Measurements from ENCODE around the gene LAMA3. TPM values are rescaled to one million over a fixed set of nuclear protein-coding genes. Genes with fewer than 3 reads are reported as not detected.
A peak's percentile ranks its signal among the peaks of the same experiment; 100 is the strongest.

LAMA3 gene
- total and polyA plus RNA-seq, 2 experiments from 2014 or later, result 3.9 to 4.9 TPM

- no peaks in the 10 kb centered on the region for H4K20me1 ChIP-seq (replicated peaks; ENCODE audit: insufficient read depth)
- H3K79me2 ChIP-seq (replicated peaks; ENCODE audit: insufficient read depth), result no peaks in the 10 kb centered on the region
- H3K36me3 Mint-ChIP-seq (ENCODE audit: low read depth), result no peaks in the 10 kb centered on the region
- peaks cover 10% of the 10 kb centered on the region; the same call in 2 of the 3 replicates for H3K4me1 Mint-ChIP-seq
- no peaks in the 10 kb centered on the region for H3K27me3 ChIP-seq (ENCODE audit: insufficient read depth)
- TF ChIP-seq JUNB (IDR thresholded peaks at IDR 0.05; ENCODE audit: unreplicated experiment) (no peak), REST (IDR thresholded peaks at IDR 0.05; ENCODE audit: unreplicated experiment) (no peak), POLR2AphosphoS5 (IDR thresholded peaks at IDR 0.05; ENCODE audit: low read depth) (no peak), STAT1 (IDR thresholded peaks at IDR 0.05; ENCODE audit: unreplicated experiment) (no peak), ZNF331 (CRISPR knock-in tag; IDR thresholded peaks at IDR 0.05; ENCODE audit: low read depth) (no peak), CREB1 (CRISPR knock-in tag; IDR thresholded peaks at IDR 0.05; ENCODE audit: low read depth) (no peak)
- TF ChIP-seq, protein P1, sequence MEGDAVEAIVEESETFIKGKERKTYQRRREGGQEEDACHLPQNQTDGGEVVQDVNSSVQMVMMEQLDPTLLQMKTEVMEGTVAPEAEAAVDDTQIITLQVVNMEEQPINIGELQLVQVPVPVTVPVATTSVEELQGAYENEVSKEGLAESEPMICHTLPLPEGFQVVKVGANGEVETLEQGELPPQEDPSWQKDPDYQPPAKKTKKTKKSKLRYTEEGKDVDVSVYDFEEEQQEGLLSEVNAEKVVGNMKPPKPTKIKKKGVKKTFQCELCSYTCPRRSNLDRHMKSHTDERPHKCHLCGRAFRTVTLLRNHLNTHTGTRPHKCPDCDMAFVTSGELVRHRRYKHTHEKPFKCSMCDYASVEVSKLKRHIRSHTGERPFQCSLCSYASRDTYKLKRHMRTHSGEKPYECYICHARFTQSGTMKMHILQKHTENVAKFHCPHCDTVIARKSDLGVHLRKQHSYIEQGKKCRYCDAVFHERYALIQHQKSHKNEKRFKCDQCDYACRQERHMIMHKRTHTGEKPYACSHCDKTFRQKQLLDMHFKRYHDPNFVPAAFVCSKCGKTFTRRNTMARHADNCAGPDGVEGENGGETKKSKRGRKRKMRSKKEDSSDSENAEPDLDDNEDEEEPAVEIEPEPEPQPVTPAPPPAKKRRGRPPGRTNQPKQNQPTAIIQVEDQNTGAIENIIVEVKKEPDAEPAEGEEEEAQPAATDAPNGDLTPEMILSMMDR (conservative IDR thresholded peaks at IDR 0.05; ENCODE audit: low read depth in 2 of 2), result no peak
- H3K4me3 Mint-ChIP-seq, result no peak overlapping the region
- H2AFZ ChIP-seq, result no peak overlapping the region; the same call in 1 of the 2 replicates
- H3K9me3 Mint-ChIP-seq, result no peaks in the 10 kb centered on the region
- no peaks in the 10 kb centered on the region for H3K9me2 ChIP-seq (ENCODE audit: insufficient read depth)
- peaks cover 4% of the 10 kb centered on the region for H3K27me3 Mint-ChIP-seq (ENCODE audit: insufficient read depth, low read depth, poor library complexity)
- no peak for ATAC-seq
- H3K4me1 ChIP-seq (ENCODE audit: insufficient read depth), result peaks cover 12% of the 10 kb centered on the region
- H3K27ac Mint-ChIP-seq, result no peak overlapping the region
- H3K4me3 ChIP-seq, result no peak overlapping the region
- H3F3A ChIP-seq (replicated peaks; ENCODE audit: low read depth), result peaks cover 4% of the 10 kb centered on the region; the same call in 1 of the 2 replicates
- DNase-seq (ENCODE audit: low spot score), result no peak
- H3K36me3 ChIP-seq (ENCODE audit: insufficient read depth), result no peaks in the 10 kb centered on the region
- H3K4me2 ChIP-seq, result no peak overlapping the region
- 0 out of 2 replicates have a peak overlapping the region, but pooled peaks have one; percentile 2 for H3K27ac ChIP-seq (ENCODE audit: low read depth)
Measured at GRCh38 chr18:23943104-23943503, 253.9 kb downstream of the LAMA3 start.

- H3K27ac Mint-ChIP-seq, result no peak overlapping the region
- ATAC-seq, result no peak
- H3K4me1 Mint-ChIP-seq, result peaks cover 10% of the 10 kb centered on the region; the same call in 2 of the 3 replicates
- TF ChIP-seq ZNF114 (CRISPR knock-in tag; IDR thresholded peaks at IDR 0.05) (no peak), ZNF462 (CRISPR knock-in tag; IDR thresholded peaks at IDR 0.05) (no peak), EZH2phosphoT487 (IDR thresholded peaks at IDR 0.05; ENCODE audit: unreplicated experiment) (no peak), CREB1 (CRISPR knock-in tag; IDR thresholded peaks at IDR 0.05; ENCODE audit: low read depth) (no peak)
Measured at GRCh38 chr18:23943903-23944624, 254.8 kb downstream of the LAMA3 start.

More at GRCh38 chr18:23943903-23944624, 254.8 kb downstream of the LAMA3 start:
- no peaks in the 10 kb centered on the region for H3K36me3 Mint-ChIP-seq (ENCODE audit: low read depth)
- no peak overlapping the region for H3K4me3 Mint-ChIP-seq
- Histone ChIP-seq H3K79me2 (replicated peaks; ENCODE audit: insufficient read depth) (no peaks in the 10 kb centered on the region), H2AFZ (no peak overlapping the region), H3K9me2 (ENCODE audit: insufficient read depth) (no peaks in the 10 kb centered on the region), H3F3A (replicated peaks; ENCODE audit: low read depth) (peaks cover 12% of the 10 kb centered on the region; the same call in 1 of the 2 replicates), H3K4me2 (no peak overlapping the region), H3K27ac (ENCODE audit: low read depth) (no peak overlapping the region), H3K4me1 (ENCODE audit: insufficient read depth) (peaks cover 18% of the 10 kb centered on the region), H3K27me3 (ENCODE audit: insufficient read depth) (no peaks in the 10 kb centered on the region), H3K36me3 (ENCODE audit: insufficient read depth) (no peaks in the 10 kb centered on the region), H4K20me1 (replicated peaks; ENCODE audit: insufficient read depth) (no peaks in the 10 kb centered on the region), H3K4me3 (no peak overlapping the region)
- H3K27me3 Mint-ChIP-seq (ENCODE audit: insufficient read depth, low read depth, poor library complexity), result peaks cover 4% of the 10 kb centered on the region
- DNase-seq (ENCODE audit: low spot score), result no peak
- no peaks in the 10 kb centered on the region for H3K9me3 Mint-ChIP-seq
